NCI-H2029 (cell line): ENCODE results near the gene MBTPS1.
"Not testable (repeated sequence)": the region's sequence is repeated elsewhere in the genome, so short reads cannot be mapped to it uniquely, and the experiment has no call there.

ENCODE experiments used
- DNase-seq: peaks from one replicate; lab custom pipeline; 2025; lab: John Stamatoyannopoulos, UW

Gene MBTPS1

DNA sequence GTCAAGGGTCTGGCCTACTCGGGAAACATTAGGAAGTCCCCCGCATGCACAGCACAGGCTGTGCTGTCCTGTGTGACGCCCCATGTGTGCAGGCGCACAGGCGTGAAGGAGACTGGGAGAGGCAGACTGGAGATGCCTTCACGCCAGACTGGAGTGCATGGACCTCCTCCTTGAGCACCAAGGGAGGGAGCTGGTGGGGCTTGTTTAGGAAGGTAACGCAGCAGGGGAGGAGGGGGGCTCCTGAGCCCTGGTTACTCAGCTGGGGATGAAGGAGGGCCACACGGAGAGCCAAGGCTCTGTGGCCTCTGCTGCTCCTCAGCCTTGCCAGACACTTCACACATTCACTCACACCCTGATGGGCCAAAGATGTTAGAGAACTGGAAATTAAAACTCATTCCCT, 20.5 kb upstream of the MBTPS1 start:
- DNase-seq = no peak

DNA sequence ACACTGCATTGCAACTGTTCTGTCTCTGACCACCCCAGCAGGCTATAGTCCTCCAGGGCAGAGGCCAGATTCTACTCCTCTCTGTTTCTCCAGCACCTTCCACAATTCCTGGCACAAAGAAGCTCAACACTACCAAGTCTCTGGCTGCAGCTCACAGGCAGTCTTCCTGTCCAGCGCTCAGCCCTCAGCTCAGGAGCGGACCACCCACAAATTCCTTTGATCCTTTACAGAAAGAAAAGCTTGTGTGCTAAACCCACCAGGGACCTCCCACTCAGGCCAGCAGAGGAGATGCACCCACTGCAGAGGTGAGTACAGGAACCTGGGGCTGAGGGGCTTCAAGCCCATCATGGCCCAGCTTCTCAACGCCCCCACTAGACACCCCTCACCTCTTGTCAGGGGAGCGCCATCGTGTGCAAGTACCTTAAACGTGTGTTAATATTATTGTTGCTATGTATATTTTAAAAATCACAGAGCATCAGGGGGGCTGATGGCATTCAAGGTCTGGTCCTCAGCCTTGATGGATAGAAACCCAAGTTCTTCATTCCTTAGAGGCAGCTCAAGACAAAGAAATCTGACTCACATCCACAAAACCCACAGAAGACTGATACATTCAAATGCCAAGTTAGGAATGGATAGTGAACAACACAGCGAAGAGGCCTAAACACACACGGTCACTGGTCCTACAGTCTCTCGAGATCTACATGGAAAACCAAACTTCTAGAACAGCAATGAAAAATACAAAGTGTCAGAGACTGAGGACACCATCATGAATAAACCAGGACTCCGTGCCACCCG, 19.8 kb upstream of the MBTPS1 start:
- DNase-seq = no peak

DNA sequence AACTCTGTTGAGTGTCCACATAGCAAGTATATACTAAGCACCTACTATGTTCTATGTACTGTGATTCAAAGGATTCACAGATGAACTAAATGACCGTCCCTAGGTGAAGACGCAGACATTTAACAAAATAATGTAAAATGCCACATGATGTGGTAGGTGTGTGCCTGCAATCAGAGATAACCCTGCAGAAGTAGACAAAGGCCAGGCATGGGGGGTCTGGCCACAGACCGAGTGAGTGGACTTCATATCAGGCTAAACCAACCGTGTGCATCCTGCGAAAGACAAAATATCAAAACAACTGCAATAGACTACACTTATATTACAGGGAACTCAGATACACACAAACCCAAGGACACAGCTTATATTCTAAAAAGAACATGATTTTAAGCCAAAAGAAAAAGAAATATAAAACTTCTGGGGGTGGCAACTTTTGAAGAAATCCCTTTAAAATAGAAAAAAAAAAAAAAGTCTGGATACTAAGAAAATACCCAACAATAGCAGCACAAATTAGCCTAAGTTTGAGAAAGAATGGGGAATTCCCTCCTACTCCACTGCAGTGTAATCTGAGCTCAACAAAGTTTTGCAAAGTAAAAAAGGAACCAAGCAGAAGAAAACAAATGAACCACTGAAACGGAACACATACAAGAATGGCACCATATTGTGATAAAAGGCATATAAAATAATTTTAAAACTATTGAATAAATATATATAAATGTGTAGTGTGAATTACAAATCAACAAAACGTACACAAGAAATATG, 16.0 kb upstream of the MBTPS1 start:
- no peak for DNase-seq

DNA sequence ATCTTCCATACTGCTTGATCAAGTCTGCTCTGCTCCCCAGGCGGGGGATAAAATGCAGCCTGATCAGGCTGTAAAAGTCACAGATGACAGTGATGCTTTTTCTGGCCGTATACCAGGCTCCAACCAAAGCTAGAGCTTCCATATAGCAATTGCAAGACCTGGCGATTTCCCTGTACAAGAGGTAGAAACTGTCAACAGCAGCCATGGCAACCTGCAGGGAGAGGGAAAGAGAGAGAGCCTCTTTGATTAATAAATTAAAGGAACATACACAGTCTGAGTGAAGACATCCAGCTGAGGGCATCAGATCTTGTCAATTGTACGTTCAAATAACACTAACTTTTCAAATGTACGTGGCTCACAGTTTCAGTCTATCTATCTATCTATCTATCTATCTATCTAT, 14.4 kb upstream of the MBTPS1 start:
- no peak for DNase-seq

DNA sequence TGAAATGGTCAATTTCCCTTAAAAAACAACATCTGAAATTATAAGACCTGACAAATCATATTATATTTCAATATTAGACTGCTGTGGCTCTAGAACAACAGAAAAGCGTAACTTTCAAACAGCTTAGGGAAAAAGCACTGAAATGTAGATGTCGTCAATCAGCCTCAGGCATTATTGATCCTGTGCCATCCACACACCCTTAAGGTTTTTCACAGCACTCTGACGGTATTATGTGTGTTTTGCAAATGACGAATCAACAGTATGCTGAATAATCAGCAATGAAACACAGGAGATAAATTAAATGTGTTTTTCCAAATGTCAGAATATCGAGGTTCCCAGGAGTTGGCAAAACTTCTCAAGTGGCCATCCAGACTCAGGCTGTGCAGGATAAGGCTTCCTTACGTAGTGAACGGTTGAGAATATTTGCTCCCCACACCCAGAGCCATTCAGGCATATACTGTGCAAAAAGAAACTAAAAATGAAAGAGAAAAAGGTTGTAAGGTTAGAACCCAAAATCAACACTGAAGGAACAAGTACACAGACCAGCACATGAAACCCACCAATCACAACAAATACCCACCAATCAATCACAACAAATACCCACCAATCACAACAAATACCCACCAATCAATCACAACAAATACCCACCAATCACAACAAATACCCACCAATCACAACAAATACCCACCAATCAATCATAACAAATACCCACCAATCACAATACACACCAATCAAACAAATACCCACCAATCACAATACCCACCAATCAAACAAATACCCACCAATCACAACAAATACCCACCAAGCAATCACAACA, 7.7 kb upstream of the MBTPS1 start:
- no peak for DNase-seq

DNA sequence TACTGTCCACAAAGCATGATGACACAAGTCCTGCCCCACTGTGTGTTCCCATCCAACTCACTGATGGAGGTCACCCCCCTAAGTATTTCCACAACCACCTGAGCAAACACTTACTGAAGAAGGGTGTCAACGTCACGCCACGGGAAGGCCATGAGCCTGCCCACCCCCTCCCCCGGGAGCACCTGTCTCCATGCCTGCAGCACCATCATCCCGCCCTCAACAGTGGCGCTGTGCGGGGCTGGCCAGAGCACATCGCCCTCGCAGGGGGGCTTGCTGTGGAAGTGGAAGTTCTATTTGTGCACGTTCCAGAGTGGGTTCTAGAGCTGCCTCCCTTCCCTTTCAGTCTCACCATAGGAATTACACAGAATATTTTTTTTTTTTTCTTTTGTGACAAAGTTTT, 4.3 kb upstream of the MBTPS1 start:
- DNase-seq = no peak

- DNase-seq = no peak
Measured at GRCh38 chr16:84120023-84120422, 3.3 kb upstream of the MBTPS1 start.

GRCh38 chr16:84119368-84119767, 2.6 kb upstream of the MBTPS1 start:
- DNase-seq = peak; percentile 24

- not testable (repeated sequence) for DNase-seq
Measured at GRCh38 chr16:84118315-84118714, 1.6 kb upstream of the MBTPS1 start.

DNA sequence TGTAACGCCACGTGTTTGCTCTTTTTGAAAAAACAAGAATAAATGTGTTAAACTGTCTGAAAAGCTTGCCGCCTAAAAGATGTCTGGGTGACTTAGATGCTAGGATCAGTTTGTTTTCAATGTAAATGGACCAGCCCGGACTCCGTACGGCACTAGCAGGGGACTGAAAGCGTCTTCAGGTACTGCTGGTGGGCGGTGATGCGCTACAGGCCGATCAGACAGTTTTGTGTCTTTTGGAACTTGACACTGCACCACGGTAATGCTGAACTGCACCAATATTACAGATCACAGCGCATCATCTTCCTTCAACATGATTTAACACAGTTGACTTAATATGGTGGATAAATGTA, 727 bp upstream of the MBTPS1 start:
- no peak for DNase-seq

DNA sequence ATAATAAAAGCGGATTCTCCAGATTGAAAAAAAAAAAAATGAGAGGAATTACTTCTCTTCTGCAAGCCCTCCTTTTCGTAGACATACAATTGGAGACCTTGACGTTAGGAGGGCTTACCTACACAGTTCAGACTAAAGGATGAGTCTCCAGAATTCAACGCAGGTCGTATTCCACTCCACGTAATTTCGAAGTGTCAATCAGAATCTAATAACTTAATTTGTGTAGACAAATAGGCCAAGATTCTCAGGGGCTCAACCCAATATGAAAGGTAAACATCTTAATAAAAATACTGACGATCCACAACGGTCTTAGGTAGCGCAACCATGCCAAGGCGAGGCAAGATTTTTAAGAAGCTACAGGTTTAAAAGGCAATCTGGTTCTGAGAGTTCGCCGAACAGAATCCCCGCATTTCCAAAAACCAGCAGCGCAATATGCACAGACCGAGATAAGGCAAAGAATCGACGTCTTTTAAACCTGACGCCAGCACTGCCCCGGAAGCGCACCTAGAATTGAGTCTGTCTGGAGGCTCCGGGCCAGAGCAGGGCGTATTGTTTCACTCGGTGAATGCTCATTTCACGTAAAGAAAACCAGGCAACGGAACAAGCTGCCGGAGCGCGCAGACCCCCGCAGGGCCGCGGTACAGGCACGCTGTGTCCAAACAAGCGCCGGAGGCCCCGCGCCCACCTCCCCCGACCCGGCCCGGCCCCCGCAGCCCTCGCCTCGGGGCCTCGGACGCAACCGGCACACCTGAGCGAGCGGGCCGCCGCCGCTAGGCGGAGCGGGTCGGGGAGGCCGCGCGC, 623 bp downstream of the MBTPS1 start:
- DNase-seq = no peak

DNA sequence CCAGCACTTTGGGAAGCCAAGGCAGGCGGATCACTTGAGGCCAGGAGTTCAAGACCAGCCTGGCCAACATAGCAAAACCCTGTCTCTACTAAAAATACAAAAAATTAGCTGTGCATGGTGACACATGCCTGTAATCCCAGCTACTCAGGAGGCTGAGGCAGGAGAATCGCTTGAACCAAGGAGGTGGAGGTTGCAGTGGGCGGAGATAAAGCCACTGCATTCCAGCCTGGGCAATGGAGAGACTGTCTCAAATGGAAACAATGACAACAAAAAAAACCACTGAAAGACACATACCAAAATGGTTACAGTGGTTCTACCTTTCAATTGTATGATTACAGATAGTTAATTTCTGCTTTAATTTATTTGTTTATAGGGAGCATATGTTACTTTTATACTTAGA, 4.8 kb downstream of the MBTPS1 start:
- not testable (repeated sequence) for DNase-seq

GRCh38 chr16:84111525-84111924, 5.2 kb downstream of the MBTPS1 start:
- no peak for DNase-seq

- DNase-seq = no peak
Measured at GRCh38 chr16:84110527-84110926, 6.2 kb downstream of the MBTPS1 start.

GRCh38 chr16:84109598-84110335, 7.0 kb downstream of the MBTPS1 start:
- no peak for DNase-seq

GRCh38 chr16:84107921-84108320, 8.8 kb downstream of the MBTPS1 start:
- no peak for DNase-seq

DNA sequence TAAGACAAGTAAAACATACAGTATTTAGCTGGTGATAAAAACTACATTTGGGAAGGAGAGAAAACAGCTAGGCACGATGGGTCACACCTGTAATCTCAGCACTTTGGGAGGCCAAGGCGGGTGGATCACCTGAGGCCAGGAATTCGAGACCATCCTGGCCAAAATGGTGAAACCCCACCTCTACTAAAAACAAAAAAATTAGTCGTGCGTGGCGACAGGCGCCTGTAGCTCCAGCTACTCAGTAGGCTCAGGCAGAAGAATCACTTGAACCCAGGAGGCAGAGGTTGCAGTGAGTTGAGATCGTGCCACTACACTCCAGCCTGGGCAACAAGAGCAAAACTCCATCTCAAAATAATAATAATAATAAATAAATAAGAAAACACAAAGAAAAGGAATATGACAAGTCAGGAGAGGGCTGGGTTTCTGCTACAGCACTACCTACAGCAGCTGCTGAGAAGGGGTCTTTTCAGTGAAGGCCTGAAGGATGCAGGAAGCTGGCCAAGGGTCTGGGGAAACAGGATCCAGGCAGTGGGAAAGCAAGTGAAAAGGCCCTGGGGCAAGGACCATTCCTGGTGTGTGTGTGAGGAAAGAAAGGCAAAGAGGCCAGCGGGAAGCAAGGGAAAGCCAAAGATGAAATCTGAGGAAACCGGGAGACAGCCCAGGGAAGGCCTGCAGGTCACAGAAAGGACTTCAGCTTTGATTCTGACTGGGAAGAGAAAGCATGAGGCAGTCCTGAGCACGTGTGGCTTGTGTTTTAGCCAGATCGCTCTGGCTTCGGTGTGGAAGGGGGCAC, 10.6 kb downstream of the MBTPS1 start:
- DNase-seq = no peak

DNA sequence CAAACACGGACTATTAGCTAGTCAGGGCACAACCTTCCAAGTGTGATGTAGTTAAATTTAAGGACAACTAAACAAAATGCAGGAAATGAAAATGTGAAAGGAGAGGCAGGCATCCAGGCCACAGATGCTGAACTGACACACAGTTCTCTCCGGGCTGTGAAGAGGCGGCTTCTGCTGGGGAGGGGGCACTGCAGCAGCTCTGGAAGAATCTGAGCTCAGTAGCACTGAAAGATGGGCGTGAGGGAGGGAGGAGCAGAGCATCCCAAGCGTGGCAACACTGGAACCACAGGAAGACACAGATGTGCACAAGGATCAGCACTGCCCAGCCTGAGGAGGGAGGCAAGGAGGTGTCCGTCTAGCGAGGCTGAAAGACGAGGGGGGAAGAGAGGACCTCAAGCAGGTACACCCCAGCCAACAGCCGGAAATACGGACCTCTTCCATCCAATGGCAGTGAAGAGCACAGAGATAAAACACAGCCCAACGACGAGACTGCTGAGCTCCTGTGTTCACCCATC, 11.4 kb downstream of the MBTPS1 start:
- DNase-seq = no peak

- no peak for DNase-seq
Measured at GRCh38 chr16:84104231-84104630, 12.5 kb downstream of the MBTPS1 start.

- DNase-seq = no peak
Measured at GRCh38 chr16:84103678-84104077, 13.1 kb downstream of the MBTPS1 start.
